ENCODE results near the gene COL6A2.
"Not testable (repeated sequence)": the region's sequence is repeated elsewhere in the genome, so short reads cannot be mapped to it uniquely, and the experiment has no call there.

- not testable (repeated sequence) for TF ChIP-seq POLR2A (IDR thresholded peaks at IDR 0.05; ENCODE audit: low read depth, low read length); CTCF (conservative IDR thresholded peaks at IDR 0.05; ENCODE audit: low read depth, low read length); BHLHE40 (IDR thresholded peaks at IDR 0.05; ENCODE audit: low read depth, low read length); RFX5 (IDR thresholded peaks at IDR 0.05; ENCODE audit: low read depth, low read length); MAZ (IDR thresholded peaks at IDR 0.05; ENCODE audit: borderline replicate concordance, low read depth, low read length); SMC3 (IDR thresholded peaks at IDR 0.05; ENCODE audit: low read depth, low read length)
These were observed 72.7 kb downstream of the COL6A2 start for GRCh38 chr21:46170436-46171193.
